ENCODE measurements around the gene RWDD1.
A peak's percentile ranks its signal among the peaks of the same experiment; 100 is the strongest.

Gene RWDD1

DNA sequence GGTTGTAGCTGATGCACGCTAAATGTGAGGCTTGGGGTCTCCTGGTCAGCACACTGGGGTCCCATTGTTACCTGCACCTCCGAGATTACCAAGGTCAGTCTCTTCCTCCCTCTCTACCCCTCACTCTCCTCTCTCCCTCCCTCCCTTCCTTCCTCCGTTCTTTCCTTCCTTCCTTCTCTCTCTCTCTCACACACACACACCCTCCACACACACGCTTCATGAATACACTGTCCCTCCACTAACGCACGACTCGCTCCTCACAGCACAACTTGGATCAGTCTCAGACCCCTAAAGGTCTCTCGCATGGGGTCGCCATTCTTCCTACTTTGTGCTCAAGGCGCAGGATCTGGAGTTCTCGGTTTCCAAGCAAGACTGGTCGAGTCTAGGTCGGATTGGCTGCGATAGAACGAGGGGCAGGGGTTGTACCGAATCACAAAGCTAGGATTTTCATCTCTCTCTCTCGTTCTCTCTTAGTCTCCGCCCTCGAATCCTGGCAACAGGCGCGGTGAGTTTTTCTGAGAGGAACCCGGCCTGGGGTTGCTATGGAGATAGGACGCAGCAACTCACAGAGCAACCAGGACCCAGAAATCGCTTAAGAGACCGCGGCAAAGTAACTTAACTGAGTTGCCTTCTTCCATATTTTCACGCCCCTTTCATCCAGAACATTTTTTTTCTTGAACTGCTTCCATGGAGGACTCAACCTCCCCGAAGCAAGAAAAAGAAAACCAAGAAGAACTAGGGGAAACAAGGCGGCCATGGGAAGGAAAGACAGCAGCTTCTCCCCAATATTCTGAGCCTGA lies 44.8 kb downstream of the RWDD1 start, which contains the start of gene RSPH4A:
Gene RSPH4A, plus strand, starts transcription at position 543 of the 800 bp plus-strand sequence. Its CDS starts 145 bp downstream, at position 688.
- peak; percentile 80 for DNase-seq (ENCODE audit: low read depth)
- TF ChIP-seq, protein P1, sequence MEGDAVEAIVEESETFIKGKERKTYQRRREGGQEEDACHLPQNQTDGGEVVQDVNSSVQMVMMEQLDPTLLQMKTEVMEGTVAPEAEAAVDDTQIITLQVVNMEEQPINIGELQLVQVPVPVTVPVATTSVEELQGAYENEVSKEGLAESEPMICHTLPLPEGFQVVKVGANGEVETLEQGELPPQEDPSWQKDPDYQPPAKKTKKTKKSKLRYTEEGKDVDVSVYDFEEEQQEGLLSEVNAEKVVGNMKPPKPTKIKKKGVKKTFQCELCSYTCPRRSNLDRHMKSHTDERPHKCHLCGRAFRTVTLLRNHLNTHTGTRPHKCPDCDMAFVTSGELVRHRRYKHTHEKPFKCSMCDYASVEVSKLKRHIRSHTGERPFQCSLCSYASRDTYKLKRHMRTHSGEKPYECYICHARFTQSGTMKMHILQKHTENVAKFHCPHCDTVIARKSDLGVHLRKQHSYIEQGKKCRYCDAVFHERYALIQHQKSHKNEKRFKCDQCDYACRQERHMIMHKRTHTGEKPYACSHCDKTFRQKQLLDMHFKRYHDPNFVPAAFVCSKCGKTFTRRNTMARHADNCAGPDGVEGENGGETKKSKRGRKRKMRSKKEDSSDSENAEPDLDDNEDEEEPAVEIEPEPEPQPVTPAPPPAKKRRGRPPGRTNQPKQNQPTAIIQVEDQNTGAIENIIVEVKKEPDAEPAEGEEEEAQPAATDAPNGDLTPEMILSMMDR (IDR thresholded peaks at IDR 0.05; ENCODE audit: control insufficient read depth, insufficient read depth, low read depth, low read length, missing control alignments): no peak
- peak within 1 kb of the TSS; percentile 96 for H3K4me3 ChIP-seq (ENCODE audit: control insufficient read depth, low read depth, low read length)

DNA sequence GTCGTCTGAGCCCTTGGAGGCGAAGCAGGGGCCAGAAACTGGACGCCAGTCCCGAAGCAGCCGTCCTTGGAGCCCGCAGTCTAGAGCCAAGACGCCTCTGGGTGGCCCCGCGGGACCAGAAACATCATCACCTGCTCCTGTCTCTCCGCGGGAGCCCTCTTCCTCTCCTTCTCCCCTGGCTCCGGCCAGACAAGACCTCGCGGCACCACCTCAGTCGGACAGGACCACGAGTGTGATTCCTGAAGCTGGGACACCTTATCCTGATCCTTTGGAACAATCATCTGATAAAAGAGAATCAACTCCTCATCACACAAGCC lies 45.4 kb downstream of the RWDD1 start:
- peak overlapping the region; percentile 96 for H3K4me3 ChIP-seq (ENCODE audit: control insufficient read depth, low read depth, low read length)
- DNase-seq (ENCODE audit: low read depth): no peak
- TF ChIP-seq, protein P1 (IDR thresholded peaks at IDR 0.05; ENCODE audit: control insufficient read depth, insufficient read depth, low read depth, low read length, missing control alignments): no peak

DNA sequence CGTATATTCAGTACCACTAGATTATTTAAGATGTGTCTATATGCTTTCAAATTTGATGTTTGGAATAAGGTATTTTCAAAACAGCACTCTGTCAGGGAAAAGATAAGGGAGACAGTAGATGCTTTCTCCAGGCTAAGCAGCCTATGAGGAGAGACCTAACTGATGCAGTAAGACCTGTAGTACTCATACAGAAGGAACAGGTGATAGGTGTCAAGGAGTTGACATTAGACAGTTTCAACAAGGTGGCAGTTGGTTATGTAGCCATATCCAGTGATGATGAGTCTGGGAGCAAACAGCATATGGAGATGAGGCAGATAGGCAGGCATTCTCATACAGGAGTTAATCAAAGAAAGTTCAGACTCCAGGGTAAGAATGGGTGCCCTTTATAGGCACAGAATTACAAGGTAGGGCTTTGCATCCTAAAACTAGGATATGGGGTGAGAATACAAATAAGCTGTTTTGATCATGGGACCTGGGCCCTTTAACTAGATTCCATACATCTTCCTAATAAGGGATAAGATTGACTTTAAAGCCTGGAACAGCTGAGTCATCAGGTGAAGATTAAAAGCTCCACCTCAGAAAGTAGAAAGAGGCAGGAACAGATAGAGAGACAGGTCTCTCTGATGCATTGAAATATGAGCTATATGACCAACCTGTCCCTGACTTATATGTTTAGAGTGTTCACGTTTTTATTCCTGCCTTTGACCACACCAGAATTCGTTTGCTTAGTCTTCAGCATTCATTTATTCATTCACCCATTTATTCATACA lies 52.9 kb downstream of the RWDD1 start:
- DNase-seq (ENCODE audit: low read depth): no peak

DNA sequence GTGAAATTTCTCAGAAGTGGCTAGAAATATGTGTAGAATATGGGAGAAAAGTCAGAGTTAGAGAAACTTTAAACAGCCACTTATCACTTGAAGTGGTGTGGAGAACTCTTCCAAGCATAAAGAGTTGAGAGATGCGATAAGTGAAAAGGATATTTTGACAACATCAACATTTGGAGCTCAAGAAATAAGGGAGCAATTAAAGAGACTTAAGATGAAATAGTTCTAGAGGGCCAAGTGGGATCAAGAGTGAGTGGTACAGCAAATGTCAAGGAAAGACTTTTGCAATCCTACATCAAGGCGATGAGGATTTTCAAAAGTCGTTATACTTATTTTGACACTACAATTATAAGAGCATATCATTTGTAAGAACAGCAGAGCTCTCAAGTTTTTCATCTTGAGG lies 54.6 kb downstream of the RWDD1 start:
- no peak for DNase-seq (ENCODE audit: low read depth)
- H3K4me3 ChIP-seq (ENCODE audit: control insufficient read depth, low read depth, low read length): no peak overlapping the region
- TF ChIP-seq, protein P1 (IDR thresholded peaks at IDR 0.05; ENCODE audit: control insufficient read depth, insufficient read depth, low read depth, low read length, missing control alignments): no peak

More for the DNA sequence above, 52.9 kb downstream of the RWDD1 start:
- TF ChIP-seq, protein P1 (IDR thresholded peaks at IDR 0.05; ENCODE audit: control insufficient read depth, insufficient read depth, low read depth, low read length, missing control alignments): no peak
- H3K4me3 ChIP-seq (ENCODE audit: control insufficient read depth, low read depth, low read length): no peak overlapping the region

DNA sequence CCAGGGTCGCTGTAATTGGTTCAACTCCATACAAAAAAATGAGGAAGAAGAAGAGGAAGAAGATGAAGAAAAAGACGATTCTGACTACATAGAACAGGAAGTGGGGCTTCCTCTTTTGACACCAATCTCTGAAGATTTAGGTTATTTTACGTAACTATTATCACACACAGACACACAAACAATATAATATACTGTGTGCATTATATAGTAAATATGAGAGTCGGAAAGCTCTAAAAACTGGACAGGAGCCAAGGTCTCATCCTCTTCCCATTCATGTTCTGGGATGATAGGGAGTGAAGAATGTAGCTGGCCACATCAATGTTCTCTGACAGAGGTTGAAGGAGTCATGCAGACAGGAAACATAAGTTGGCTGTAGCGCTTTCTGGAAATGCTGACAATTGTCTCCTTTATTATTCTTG lies 58.3 kb downstream of the RWDD1 start:
- DNase-seq (ENCODE audit: low read depth): no peak
- no peak overlapping the region for H3K4me3 ChIP-seq (ENCODE audit: control insufficient read depth, low read depth, low read length)
- TF ChIP-seq, protein P1 (IDR thresholded peaks at IDR 0.05; ENCODE audit: control insufficient read depth, insufficient read depth, low read depth, low read length, missing control alignments): no peak

DNA sequence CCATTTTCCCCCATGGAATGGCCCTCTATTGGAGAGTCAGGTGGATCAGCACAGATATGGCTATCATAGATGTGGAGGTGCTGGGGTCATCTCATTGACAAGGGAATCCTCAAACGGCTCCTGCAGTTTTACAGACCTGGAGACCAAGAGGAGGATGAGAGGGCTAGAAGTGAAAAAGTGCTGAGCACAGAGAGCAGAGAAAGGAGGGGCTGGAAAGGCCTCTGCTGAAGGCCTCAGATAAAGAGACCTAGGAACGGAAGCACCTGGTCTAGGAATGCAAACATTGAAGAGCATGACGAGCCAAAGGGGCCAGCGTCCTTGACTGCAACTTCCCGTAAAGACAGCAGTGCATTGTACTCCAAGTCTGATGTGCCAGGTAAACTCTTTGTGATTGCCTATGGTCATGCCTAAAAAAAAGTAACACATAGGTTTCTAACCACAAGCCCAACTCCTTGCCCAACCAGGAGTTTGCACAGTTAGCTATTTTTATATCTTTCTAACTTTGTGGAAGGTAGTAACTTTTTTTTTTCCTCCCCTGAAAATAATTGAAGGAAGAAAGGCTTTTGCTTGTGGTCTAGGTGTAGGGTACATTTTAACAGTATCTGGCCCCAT lies 60.2 kb downstream of the RWDD1 start:
- no peak for DNase-seq (ENCODE audit: low read depth)
- TF ChIP-seq, protein P1 (IDR thresholded peaks at IDR 0.05; ENCODE audit: control insufficient read depth, insufficient read depth, low read depth, low read length, missing control alignments): no peak
- no peak overlapping the region for H3K4me3 ChIP-seq (ENCODE audit: control insufficient read depth, low read depth, low read length)

Measured in AG09309 (cell line).